OCI-LY1 (cell line): ENCODE measurements around the gene AMBRA1.

Source experiments
- H2AFZ ChIP-seq: fragments of 200-600 bp; sonication (generic), shearing (Covaris generic); 2 replicates; pipeline ENCODE4 v1.6.0; 2014; ENCODE audit warnings: antibody characterized with exemption, mild to moderate bottlenecking, low read length
- H3F3A ChIP-seq: fragments of 200-600 bp; sonication (generic), shearing (Covaris generic); 2 replicates; pipeline ENCODE4 v1.6.0; 2014; ENCODE audit warnings: mild to moderate bottlenecking, antibody characterized with exemption, low read length, moderate library complexity; ENCODE audit not compliant: insufficient read depth
- H3K27ac ChIP-seq: fragments of 200-600 bp; sonication (generic); 2 replicates; pipeline ENCODE4 v1.5.1; 2014; ENCODE audit warnings: low read length, mixed run types, mild to moderate bottlenecking, low read depth; ENCODE audit not compliant: poor library complexity, severe bottlenecking
- H3K27me3 ChIP-seq: fragments of 200-600 bp; sonication (generic); 2 replicates; pipeline ENCODE4 v1.6.0; 2014; ENCODE audit warnings: antibody characterized with exemption, mild to moderate bottlenecking, low read length, moderate library complexity; ENCODE audit not compliant: insufficient read depth
- H3K36me3 ChIP-seq: fragments of 200-600 bp; sonication (generic); 2 replicates; pipeline ENCODE4 v1.6.1; 2014; ENCODE audit warnings: mild to moderate bottlenecking, antibody characterized with exemption, low read length, moderate library complexity, mixed read lengths; ENCODE audit not compliant: insufficient read depth
- H3K4me1 ChIP-seq: fragments of 200-600 bp; sonication (generic); 2 replicates; pipeline ENCODE4 v1.5.1; 2014; ENCODE audit warnings: mild to moderate bottlenecking, low read length, moderate library complexity; ENCODE audit not compliant: insufficient read depth, severe bottlenecking
- H3K4me2 ChIP-seq: fragments of 200-600 bp; sonication (generic), shearing (Covaris generic); 2 replicates; pipeline ENCODE4 v1.6.1; 2014; ENCODE audit warnings: low read length
- H3K4me3 ChIP-seq: fragments of 200-600 bp; sonication (generic); 2 replicates; pipeline ENCODE4 v1.5.1; 2014; ENCODE audit warnings: low read length, low read depth, mild to moderate bottlenecking, mixed read lengths; ENCODE audit not compliant: poor library complexity, severe bottlenecking
- H3K79me2 ChIP-seq: fragments of 200-600 bp; shearing (Covaris generic); 2 replicates; pipeline ENCODE4 v1.6.1; 2016; ENCODE audit warnings: mixed run types, low read length, mixed read lengths; ENCODE audit not compliant: insufficient read depth
- H3K9ac ChIP-seq: fragments of 200-600 bp; sonication (generic), shearing (Covaris generic); 2 replicates; pipeline ENCODE4 v1.6.1; 2014; ENCODE audit warnings: mild to moderate bottlenecking, low read length, mixed read lengths
- H3K9me2 ChIP-seq: fragments of 200-600 bp; sonication (generic), shearing (Covaris generic); 2 replicates; pipeline ENCODE4 v1.6.1; 2014; ENCODE audit warnings: low read depth, mild to moderate bottlenecking, low read length, mixed read lengths
- H3K9me3 ChIP-seq: fragments of 200-600 bp; shearing (Covaris generic); 2 replicates; pipeline ENCODE4 v1.6.1; 2014; ENCODE audit warnings: low read length, mixed read lengths
- H4K20me1 ChIP-seq: fragments of 200-600 bp; sonication (generic), shearing (Covaris generic); 2 replicates; pipeline ENCODE4 v1.6.0; 2016; ENCODE audit warnings: mild to moderate bottlenecking, low read length; ENCODE audit not compliant: insufficient read depth
- CTCF ChIP-seq: fragments of 200-600 bp; sonication (generic), shearing (Covaris generic); IDR thresholded peaks from 2 replicates; pipeline ENCODE4 v1.5.1; 2017; ENCODE audit warnings: mild to moderate bottlenecking, antibody characterized with exemption, low read length, moderate library complexity, mixed read lengths
- EZH2 ChIP-seq: fragments of 200-600 bp; sonication (generic), shearing (Covaris generic); IDR thresholded peaks from 2 replicates; pipeline ENCODE4 v1.8.0; 2017; ENCODE audit warnings: borderline replicate concordance, mixed run types, mild to moderate bottlenecking, antibody characterized with exemption, low read length, moderate library complexity, mixed read lengths

Gene AMBRA1

GRCh38 chr11:46505741-46506482 lies 87.9 kb downstream of the AMBRA1 start:
- H3K9me2 ChIP-seq = no peaks in the 10 kb centered on the region
- H3K4me3 ChIP-seq = no peak overlapping the region
- no peak for TF ChIP-seq EZH2
- H3K9me3 ChIP-seq = no peaks in the 10 kb centered on the region
- H3K4me1 ChIP-seq = peaks cover 7% of the 10 kb centered on the region
- H3K4me2 ChIP-seq = no peak overlapping the region
- no peak overlapping the region for H2AFZ ChIP-seq
- H3K36me3 ChIP-seq = peaks cover 43% of the 10 kb centered on the region; the same call in 1 of the 2 replicates
- no peaks in the 10 kb centered on the region for H3K79me2 ChIP-seq
- no peaks in the 10 kb centered on the region for H3F3A ChIP-seq
- no peaks in the 10 kb centered on the region for H4K20me1 ChIP-seq
- H3K9ac ChIP-seq = no peak overlapping the region
- H3K27ac ChIP-seq = no peak overlapping the region
- H3K27me3 ChIP-seq = no peaks in the 10 kb centered on the region

- no peaks in the 10 kb centered on the region for H3K9me3 ChIP-seq
- H3K79me2 ChIP-seq = no peaks in the 10 kb centered on the region
- no peaks in the 10 kb centered on the region for H3F3A ChIP-seq
- no peak overlapping the region for H2AFZ ChIP-seq
- H3K36me3 ChIP-seq = peaks cover 45% of the 10 kb centered on the region; the same call in 1 of the 2 replicates
- H3K9ac ChIP-seq = no peak overlapping the region
- peaks cover 7% of the 10 kb centered on the region for H3K4me1 ChIP-seq
- H3K27me3 ChIP-seq = no peaks in the 10 kb centered on the region
- no peak overlapping the region for H3K4me2 ChIP-seq
- H3K4me3 ChIP-seq = no peak overlapping the region
- H3K27ac ChIP-seq = no peak overlapping the region
- H4K20me1 ChIP-seq = no peaks in the 10 kb centered on the region
- TF ChIP-seq CTCF (no peak), EZH2 (no peak)
- no peaks in the 10 kb centered on the region for H3K9me2 ChIP-seq
Observed at GRCh38 chr11:46504817-46505613, 88.8 kb downstream of the AMBRA1 start.

- Histone ChIP-seq H3K9me2 (no peaks in the 10 kb centered on the region), H4K20me1 (no peaks in the 10 kb centered on the region), H3K4me3 (no peak overlapping the region), H3K4me2 (no peak overlapping the region), H3K79me2 (no peaks in the 10 kb centered on the region), H3K9me3 (no peaks in the 10 kb centered on the region), H3K4me1 (no peaks in the 10 kb centered on the region), H3K36me3 (peaks cover 30% of the 10 kb centered on the region; the same call in 1 of the 2 replicates), H3K27me3 (no peaks in the 10 kb centered on the region), H3K9ac (no peak overlapping the region), H2AFZ (no peak overlapping the region), H3F3A (no peaks in the 10 kb centered on the region), H3K27ac (no peak overlapping the region)
- TF ChIP-seq EZH2 (no peak), CTCF (no peak)
Observed at GRCh38 chr11:46499821-46500220, 94.0 kb downstream of the AMBRA1 start.
